Measurements from ENCODE around the gene SPSB4. TPM values are rescaled to one million over a fixed set of nuclear protein-coding genes. Genes with fewer than 3 reads are reported as not detected.
A peak's percentile ranks its signal among the peaks of the same experiment; 100 is the strongest.

The SPSB4 gene
- total and polyA plus RNA-seq, 2 of the 13 experiments (the other 11 are each of a cell fraction or from before 2014, with no cell fraction given) = not detected

DNA sequence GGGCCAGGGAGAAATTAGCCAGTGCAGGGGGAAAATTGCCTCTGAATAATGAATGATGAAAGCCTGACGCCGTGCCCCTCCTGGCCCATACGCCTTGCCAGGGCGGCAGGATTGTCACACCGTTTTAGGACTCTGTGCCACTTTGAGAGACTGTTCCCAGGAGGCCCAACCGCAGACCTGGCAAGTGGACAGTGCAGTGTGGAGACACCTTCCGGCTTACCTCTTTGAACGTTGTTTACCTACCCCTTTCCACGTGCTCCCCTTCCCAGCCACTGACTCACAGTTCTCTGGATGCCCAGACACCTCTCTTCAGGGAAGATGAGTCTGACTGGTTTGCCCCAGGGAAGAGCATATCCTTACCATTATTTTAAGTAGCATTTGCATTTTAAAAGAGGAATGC, 96.5 kb downstream of the SPSB4 start (continued):
- TF ChIP-seq ARNTL (CRISPR knock-in tag; IDR thresholded peaks at IDR 0.05) (peak; percentile 69; the same call in 1 of the 2 replicates), RNF2 (conservative IDR thresholded peaks at IDR 0.05; ENCODE audit: low read depth) (peak; percentile 66; the same call in 1 of the 2 replicates), SKI (IDR thresholded peaks at IDR 0.05; ENCODE audit: partially characterized antibody) (peak; percentile 96), ZKSCAN8 (CRISPR knock-in tag; IDR thresholded peaks at IDR 0.05; ENCODE audit: borderline replicate concordance) (no peak), HNRNPL (IDR thresholded peaks at IDR 0.05; ENCODE audit: low read depth, low read length) (peak; percentile 88; the same call in 1 of the 2 replicates), HNF4A (CRISPR knock-in tag; IDR thresholded peaks at IDR 0.05) (peak; percentile 62), FOXA1 (IDR thresholded peaks at IDR 0.05) (no peak), FOXA1 (CRISPR knock-in tag; IDR thresholded peaks at IDR 0.05) (peak; percentile 92), ZNF761 (CRISPR knock-in tag; conservative IDR thresholded peaks at IDR 0.05) (0 out of 2 replicates have a peak, but pooled peaks have one; percentile 34), ZNF343 (CRISPR knock-in tag; IDR thresholded peaks at IDR 0.05) (no peak), ZBTB8A (CRISPR knock-in tag; IDR thresholded peaks at IDR 0.05; ENCODE audit: borderline replicate concordance, low read depth) (no peak), MXI1 (IDR thresholded peaks at IDR 0.05; ENCODE audit: borderline replicate concordance, low read depth, low read length) (peak; percentile 31; the same call in 1 of the 3 replicates), DNMT1 (CRISPR knock-in tag; IDR thresholded peaks at IDR 0.05) (no peak), ZSCAN9 (CRISPR knock-in tag; IDR thresholded peaks at IDR 0.05; ENCODE audit: borderline replicate concordance) (0 out of 2 replicates have a peak, but pooled peaks have one; percentile 54)
- TF ChIP-seq, protein P1, sequence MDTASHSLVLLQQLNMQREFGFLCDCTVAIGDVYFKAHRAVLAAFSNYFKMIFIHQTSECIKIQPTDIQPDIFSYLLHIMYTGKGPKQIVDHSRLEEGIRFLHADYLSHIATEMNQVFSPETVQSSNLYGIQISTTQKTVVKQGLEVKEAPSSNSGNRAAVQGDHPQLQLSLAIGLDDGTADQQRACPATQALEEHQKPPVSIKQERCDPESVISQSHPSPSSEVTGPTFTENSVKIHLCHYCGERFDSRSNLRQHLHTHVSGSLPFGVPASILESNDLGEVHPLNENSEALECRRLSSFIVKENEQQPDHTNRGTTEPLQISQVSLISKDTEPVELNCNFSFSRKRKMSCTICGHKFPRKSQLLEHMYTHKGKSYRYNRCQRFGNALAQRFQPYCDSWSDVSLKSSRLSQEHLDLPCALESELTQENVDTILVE (CRISPR knock-in tag; IDR thresholded peaks at IDR 0.05) = 0 out of 2 replicates have a peak, but pooled peaks have one; percentile 21
- TF ChIP-seq, protein P2, sequence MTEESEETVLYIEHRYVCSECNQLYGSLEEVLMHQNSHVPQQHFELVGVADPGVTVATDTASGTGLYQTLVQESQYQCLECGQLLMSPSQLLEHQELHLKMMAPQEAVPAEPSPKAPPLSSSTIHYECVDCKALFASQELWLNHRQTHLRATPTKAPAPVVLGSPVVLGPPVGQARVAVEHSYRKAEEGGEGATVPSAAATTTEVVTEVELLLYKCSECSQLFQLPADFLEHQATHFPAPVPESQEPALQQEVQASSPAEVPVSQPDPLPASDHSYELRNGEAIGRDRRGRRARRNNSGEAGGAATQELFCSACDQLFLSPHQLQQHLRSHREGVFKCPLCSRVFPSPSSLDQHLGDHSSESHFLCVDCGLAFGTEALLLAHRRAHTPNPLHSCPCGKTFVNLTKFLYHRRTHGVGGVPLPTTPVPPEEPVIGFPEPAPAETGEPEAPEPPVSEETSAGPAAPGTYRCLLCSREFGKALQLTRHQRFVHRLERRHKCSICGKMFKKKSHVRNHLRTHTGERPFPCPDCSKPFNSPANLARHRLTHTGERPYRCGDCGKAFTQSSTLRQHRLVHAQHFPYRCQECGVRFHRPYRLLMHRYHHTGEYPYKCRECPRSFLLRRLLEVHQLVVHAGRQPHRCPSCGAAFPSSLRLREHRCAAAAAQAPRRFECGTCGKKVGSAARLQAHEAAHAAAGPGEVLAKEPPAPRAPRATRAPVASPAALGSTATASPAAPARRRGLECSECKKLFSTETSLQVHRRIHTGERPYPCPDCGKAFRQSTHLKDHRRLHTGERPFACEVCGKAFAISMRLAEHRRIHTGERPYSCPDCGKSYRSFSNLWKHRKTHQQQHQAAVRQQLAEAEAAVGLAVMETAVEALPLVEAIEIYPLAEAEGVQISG (CRISPR knock-in tag; IDR thresholded peaks at IDR 0.05) = no peak
- TF ChIP-seq, protein P3, sequence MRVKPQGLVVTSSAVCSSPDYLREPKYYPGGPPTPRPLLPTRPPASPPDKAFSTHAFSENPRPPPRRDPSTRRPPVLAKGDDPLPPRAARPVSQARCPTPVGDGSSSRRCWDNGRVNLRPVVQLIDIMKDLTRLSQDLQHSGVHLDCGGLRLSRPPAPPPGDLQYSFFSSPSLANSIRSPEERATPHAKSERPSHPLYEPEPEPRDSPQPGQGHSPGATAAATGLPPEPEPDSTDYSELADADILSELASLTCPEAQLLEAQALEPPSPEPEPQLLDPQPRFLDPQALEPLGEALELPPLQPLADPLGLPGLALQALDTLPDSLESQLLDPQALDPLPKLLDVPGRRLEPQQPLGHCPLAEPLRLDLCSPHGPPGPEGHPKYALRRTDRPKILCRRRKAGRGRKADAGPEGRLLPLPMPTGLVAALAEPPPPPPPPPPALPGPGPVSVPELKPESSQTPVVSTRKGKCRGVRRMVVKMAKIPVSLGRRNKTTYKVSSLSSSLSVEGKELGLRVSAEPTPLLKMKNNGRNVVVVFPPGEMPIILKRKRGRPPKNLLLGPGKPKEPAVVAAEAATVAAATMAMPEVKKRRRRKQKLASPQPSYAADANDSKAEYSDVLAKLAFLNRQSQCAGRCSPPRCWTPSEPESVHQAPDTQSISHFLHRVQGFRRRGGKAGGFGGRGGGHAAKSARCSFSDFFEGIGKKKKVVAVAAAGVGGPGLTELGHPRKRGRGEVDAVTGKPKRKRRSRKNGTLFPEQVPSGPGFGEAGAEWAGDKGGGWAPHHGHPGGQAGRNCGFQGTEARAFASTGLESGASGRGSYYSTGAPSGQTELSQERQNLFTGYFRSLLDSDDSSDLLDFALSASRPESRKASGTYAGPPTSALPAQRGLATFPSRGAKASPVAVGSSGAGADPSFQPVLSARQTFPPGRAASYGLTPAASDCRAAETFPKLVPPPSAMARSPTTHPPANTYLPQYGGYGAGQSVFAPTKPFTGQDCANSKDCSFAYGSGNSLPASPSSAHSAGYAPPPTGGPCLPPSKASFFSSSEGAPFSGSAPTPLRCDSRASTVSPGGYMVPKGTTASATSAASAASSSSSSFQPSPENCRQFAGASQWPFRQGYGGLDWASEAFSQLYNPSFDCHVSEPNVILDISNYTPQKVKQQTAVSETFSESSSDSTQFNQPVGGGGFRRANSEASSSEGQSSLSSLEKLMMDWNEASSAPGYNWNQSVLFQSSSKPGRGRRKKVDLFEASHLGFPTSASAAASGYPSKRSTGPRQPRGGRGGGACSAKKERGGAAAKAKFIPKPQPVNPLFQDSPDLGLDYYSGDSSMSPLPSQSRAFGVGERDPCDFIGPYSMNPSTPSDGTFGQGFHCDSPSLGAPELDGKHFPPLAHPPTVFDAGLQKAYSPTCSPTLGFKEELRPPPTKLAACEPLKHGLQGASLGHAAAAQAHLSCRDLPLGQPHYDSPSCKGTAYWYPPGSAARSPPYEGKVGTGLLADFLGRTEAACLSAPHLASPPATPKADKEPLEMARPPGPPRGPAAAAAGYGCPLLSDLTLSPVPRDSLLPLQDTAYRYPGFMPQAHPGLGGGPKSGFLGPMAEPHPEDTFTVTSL (CRISPR knock-in tag; IDR thresholded peaks at IDR 0.05; ENCODE audit: borderline replicate concordance) = peak; percentile 72; the same call in 1 of the 2 replicates
- TF ChIP-seq, protein P4, sequence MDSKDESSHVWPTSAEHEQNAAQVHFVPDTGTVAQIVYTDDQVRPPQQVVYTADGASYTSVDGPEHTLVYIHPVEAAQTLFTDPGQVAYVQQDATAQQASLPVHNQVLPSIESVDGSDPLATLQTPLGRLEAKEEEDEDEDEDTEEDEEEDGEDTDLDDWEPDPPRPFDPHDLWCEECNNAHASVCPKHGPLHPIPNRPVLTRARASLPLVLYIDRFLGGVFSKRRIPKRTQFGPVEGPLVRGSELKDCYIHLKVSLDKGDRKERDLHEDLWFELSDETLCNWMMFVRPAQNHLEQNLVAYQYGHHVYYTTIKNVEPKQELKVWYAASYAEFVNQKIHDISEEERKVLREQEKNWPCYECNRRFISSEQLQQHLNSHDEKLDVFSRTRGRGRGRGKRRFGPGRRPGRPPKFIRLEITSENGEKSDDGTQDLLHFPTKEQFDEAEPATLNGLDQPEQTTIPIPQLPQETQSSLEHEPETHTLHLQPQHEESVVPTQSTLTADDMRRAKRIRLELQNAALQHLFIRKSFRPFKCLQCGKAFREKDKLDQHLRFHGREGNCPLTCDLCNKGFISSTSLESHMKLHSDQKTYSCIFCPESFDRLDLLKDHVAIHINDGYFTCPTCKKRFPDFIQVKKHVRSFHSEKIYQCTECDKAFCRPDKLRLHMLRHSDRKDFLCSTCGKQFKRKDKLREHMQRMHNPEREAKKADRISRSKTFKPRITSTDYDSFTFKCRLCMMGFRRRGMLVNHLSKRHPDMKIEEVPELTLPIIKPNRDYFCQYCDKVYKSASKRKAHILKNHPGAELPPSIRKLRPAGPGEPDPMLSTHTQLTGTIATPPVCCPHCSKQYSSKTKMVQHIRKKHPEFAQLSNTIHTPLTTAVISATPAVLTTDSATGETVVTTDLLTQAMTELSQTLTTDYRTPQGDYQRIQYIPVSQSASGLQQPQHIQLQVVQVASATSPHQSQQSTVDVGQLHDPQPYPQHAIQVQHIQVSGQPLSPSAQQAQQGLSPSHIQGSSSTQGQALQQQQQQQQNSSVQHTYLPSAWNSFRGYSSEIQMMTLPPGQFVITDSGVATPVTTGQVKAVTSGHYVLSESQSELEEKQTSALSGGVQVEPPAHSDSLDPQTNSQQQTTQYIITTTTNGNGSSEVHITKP (CRISPR knock-in tag; IDR thresholded peaks at IDR 0.05; ENCODE audit: low read depth) = peak; percentile 47; the same call in 1 of the 2 replicates
